ENCODE data around the gene BDKRB2.
"Not testable (repeated sequence)": the region's sequence is repeated elsewhere in the genome, so short reads cannot be mapped to it uniquely, and the experiment has no call there.

The BDKRB2 gene

GRCh38 chr14:96229315-96229714 is 24.7 kb downstream of the BDKRB2 start:
- no peak for DNase-seq

DNA sequence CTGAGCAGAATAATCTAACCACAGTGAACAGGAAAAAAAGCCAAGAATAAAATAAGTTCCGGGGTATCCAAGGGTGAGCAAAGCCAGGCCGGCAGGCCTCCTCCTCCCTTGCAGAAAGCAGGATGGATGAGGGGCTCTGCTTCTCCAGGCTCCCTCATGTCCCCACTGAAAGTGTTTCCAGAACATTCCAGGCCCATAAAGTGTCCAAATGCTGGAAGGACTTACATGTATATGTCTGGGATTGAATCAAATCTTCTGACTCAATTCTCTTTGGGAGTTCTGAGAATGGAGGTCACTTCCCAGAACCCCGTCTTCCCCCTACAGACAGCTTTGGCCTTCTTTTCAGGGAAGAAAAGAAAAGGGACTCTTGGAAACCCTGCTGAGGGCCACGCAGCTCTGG is 26.4 kb downstream of the BDKRB2 start:
- DNase-seq: no peak

GRCh38 chr14:96231526-96232130 is 27.0 kb downstream of the BDKRB2 start:
- no peak for DNase-seq

DNA sequence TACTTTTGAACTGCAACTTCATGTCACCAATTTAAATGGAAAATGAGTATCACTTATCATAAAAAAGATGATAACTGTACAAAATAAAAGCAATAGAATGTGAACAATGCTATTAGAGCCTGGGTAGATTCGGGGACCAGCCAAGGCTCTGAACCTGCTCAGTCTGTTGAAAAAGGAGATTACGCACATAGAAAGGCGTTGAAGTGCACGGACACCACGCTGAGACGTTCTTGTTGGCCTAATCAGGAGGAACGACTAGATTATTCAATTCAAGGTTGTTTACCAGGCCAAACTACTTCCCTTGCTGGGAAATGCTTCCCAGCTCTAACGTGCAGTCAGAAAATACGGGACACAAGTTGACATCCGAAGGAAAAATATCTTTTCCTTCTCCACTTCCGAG is 27.9 kb downstream of the BDKRB2 start:
- DNase-seq: no peak

DNA sequence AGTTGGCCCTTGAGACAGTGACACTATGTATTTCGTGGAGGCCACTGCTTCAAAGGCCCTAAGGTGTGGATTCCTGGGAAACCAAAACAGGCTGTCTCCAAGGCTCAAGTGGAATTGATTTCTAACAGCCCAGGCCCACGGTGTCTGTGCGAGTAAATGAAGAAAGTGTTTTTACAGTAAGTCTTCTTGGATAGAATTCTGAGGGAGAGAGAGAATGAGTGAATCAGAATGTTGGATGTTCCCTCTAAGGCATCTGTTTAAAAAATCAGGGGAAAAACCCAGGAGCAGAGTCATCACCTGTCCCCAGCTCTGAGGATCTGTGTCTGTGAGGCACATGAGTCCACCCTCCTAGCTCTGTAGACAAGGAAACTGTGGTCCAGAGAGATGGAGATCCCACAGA is 29.0 kb downstream of the BDKRB2 start:
- no peak for DNase-seq

DNA sequence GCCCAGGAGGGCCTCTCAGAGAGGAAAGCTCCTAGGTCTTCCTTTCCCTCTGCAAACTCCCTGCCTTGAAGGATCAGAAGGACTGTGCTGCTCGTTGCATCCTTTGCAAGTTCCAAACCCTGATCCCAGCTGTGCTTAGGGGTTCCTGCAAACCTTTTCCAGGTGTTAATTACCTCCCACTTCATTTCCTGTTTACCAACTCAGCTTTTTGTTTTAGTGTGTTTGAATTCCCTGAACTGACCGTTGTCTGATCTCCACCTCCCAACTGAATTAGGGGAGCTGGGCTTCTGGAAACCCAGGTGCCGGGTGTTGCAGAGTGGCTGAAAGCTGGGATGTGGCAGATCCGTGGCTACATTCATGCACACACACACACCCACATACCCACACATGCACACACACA is 30.8 kb downstream of the BDKRB2 start:
- no peak for DNase-seq

GRCh38 chr14:96237641-96238040 is 33.0 kb downstream of the BDKRB2 start:
- no peak for DNase-seq

GRCh38 chr14:96238676-96239265 is 34.1 kb downstream of the BDKRB2 start:
- DNase-seq: no peak

DNA sequence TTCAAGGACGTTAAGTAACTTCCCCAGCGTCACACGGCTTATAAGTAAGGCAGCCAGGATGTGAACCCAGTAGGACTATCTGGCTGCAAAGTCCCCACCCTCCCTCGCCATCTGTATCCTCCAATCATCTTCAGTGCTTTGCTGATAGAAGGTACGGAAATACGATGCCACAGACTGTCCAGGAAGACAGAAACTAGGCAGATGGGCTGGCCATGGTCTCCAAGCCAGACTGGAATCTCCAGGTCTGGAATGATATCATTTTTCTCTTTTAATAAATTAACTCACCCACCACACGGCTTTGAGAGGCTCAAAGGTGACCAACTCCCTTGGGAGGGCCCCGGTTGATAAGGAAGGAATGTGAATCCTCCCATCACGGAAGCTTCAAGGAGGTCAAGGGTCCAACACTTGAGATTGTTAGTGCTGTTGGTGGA is 35.1 kb downstream of the BDKRB2 start:
- DNase-seq: no peak

GRCh38 chr14:96240641-96241040 is 36.0 kb downstream of the BDKRB2 start:
- no peak for DNase-seq

GRCh38 chr14:96242126-96242525 is 37.5 kb downstream of the BDKRB2 start:
- DNase-seq: no peak

GRCh38 chr14:96243785-96244184 is 39.1 kb downstream of the BDKRB2 start:
- DNase-seq: no peak

- DNase-seq: not testable (repeated sequence)
These were observed 40.4 kb downstream of the BDKRB2 start for GRCh38 chr14:96245074-96245473.

DNA sequence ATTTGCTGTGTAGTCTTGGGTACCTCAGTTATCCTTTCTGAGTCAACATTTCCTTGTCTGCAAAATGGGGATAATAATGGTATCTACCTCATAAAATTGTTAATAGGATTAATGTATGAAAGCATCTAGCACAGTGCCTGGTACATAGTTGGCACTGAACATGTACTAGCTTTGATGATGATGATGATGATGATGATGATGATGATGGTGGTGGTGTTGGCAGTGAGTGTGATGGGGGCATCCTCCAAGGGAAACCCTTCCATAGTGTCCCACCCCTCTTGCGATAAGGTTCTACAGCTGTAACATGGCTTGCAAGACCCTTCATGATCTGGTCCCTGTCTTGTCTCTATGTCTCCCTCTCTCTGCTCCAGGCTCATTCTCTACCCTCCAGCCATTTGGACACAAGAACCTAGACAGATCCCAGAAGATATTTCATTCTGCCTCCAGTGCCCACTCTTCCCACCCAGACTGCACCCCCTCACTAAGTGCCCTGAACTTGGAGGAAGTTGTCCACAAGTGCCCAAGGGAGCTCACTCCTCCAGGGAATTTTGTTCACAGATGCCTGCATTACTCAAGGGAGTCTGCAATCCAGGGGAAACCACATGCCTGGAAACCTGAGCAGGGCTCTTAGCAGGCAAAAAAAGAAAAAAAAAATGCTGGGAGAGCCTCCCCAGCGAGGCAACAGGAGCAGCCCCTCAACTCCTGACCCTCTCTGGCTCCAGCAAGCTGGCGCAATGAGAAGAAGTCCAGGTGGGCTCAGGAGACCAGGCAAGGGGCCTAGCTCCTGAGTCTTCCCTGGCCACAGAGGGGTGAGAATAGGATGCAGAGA is 41.3 kb downstream of the BDKRB2 start:
- DNase-seq: no peak

DNA sequence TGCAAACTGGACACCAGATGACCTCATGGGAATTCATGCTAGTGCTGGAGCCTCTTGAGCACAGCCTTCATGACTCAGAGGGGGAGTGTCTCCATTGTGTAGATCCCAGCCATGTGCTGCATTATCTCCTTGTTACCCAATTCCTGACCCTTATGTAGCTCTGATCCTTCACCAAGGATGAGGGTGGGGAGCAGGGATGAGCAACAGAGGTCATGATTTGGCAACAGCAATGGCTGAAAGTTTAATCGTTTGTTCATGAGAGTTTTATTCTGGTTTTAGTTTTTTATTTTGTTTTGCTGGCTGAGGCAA is 41.9 kb downstream of the BDKRB2 start:
- DNase-seq: no peak

GRCh38 chr14:96247031-96247430 is 42.4 kb downstream of the BDKRB2 start:
- no peak for DNase-seq

- no peak for DNase-seq
These were observed 44.4 kb downstream of the BDKRB2 start for GRCh38 chr14:96249029-96249428.

DNA sequence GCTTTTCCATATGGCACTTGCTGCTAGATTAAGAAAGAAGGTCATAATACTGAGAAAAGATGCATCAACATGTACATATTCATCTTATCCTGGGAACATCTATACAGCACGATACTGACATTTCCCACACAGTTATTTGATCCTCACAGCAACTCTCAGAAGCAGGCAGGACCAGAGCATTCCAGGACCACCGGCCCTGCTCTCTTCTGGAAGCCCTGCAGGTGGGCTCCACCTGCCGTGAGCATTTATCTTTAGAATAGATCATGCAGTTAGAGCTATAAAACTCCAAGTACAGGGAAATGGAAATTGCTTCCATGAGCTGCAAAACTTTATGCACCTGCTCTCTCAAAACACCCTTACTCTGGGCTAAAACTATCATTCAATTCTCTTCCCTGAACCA is 45.8 kb downstream of the BDKRB2 start:
- no peak for DNase-seq

- no peak for DNase-seq
These were observed 47.1 kb downstream of the BDKRB2 start for GRCh38 chr14:96251656-96252155.

DNA sequence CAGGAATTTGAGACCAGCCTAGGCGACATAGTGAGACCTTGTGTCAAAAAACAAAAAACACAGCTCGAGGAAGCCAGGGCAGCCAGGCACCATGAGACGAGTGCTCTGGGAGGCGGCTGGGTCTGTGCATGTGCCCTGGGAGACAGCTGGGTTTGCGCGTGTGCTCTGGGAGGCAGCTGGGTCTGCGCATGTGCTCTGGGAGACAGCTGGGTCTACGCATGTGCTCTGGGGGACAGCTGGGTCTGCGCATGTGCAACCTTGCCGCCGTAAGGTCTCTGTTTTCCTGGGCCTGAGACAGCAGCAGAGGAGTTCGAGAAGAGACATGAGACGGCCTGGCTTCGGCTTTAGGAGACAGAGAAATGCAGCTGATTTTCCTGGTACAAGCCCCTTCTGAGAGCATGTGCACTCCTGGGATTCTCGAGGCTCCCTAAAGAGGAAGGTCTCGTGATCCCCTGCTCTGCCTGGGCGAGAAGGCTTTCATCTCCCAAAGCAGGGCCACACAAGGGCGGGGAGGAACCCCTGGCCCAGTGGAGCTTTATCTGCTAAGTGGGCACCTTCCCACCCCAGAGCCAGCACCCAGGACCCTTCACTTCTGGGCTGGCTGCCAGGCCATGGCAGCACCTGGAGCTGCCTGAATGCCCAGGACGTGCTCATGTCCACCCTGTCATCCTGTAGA is 47.8 kb downstream of the BDKRB2 start:
- no peak for DNase-seq

- no peak for DNase-seq
These were observed 48.4 kb downstream of the BDKRB2 start for GRCh38 chr14:96252999-96253539.

GRCh38 chr14:96254687-96255086 is 50.0 kb downstream of the BDKRB2 start:
- no peak for DNase-seq
